VCaP (cell line): Measurements from ENCODE around the gene CLASRP.
A peak's percentile ranks its signal among the peaks of the same experiment; 100 is the strongest.

Experiments
- H3K27ac ChIP-seq: fragments of 450-650 bp; 2 replicates; pipeline ENCODE4 v1.5.1; 2017
- TF ChIP-seq, protein P1 (sequence below): fragments of 450-650 bp; conservative IDR thresholded peaks from 2 replicates; pipeline ENCODE4 v1.5.1; 2017; ENCODE audit warnings: mild to moderate bottlenecking, moderate library complexity

The CLASRP gene

DNA sequence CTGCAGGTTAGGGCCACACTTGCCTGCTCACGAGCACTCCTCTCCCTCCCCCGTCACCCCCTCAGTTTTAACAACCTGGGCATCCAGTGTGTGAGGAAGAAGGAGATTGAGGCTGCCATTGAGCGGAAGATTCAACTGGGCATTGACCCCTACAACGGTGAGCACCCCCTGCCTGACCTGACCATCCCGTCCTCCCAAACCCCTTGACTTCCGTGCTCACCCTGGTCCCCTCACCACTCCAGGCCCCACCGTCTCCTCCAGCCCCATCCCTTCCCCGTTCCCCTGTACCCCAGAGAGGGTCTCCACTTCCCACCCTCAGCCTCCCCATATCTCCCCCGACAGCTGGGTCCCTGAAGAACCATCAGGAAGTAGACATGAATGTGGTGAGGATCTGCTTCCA, 13.6 kb upstream of the CLASRP start:
- no peak overlapping the region for H3K27ac ChIP-seq
- TF ChIP-seq, protein P1, sequence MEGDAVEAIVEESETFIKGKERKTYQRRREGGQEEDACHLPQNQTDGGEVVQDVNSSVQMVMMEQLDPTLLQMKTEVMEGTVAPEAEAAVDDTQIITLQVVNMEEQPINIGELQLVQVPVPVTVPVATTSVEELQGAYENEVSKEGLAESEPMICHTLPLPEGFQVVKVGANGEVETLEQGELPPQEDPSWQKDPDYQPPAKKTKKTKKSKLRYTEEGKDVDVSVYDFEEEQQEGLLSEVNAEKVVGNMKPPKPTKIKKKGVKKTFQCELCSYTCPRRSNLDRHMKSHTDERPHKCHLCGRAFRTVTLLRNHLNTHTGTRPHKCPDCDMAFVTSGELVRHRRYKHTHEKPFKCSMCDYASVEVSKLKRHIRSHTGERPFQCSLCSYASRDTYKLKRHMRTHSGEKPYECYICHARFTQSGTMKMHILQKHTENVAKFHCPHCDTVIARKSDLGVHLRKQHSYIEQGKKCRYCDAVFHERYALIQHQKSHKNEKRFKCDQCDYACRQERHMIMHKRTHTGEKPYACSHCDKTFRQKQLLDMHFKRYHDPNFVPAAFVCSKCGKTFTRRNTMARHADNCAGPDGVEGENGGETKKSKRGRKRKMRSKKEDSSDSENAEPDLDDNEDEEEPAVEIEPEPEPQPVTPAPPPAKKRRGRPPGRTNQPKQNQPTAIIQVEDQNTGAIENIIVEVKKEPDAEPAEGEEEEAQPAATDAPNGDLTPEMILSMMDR = no peak

DNA sequence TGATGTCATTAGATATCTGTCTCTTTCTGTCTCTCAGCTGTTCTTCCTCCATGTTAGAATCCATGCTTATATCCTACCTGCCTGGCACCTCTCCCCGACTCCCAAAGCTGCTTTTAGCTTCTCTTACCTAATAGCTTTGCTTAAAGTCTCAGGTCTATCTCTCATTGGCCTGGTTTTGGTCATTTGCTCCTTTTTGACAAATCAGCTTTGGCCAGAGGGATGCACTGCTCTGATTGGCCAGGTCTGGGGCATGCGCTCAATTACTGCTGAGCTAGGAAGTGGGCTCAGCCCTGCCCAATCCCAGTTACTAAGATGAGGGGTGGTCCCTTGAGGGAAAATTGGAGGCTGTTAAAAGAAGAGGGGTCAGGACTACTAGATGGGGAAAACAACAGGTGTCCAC, 11.5 kb upstream of the CLASRP start:
- H3K27ac ChIP-seq = no peak overlapping the region

DNA sequence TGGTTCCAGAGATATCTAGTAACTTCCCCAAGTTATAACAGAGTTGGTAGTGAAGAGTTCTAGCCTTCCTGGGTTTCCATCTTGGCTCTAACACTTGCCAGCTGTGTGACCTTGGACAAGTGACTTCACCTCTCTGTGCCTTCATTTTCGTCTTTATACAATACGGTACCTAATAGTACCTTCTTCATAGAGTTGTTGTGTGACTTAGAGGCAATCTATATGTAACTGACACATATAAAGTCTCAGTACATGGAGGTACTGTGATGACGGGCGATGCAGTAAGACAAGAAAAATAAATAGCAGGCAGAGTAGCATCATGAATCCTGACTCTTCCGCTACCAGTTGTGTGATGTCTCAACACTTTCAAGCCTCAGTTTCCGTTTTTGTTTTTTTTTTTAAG, 8.0 kb upstream of the CLASRP start:
- no peak overlapping the region for H3K27ac ChIP-seq
- TF ChIP-seq, protein P1 = no peak

More for the DNA sequence above, 11.5 kb upstream of the CLASRP start:
- TF ChIP-seq, protein P1 = no peak

DNA sequence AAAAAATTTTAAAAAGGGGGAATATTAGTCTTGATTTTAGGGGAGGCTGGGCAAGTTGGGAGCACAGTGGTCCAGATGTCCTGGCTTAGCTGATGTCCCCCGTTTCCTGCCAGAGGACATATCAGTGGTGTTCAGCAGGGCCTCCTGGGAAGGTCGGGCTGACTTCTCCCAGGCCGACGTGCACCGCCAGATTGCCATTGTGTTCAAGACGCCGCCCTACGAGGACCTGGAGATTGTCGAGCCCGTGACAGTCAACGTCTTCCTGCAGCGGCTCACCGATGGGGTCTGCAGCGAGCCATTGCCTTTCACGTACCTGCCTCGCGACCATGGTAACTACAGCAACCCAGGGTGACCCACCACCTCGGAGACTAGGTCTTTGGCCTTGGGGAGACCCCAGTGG, 6.4 kb upstream of the CLASRP start:
- TF ChIP-seq, protein P1 = no peak
- H3K27ac ChIP-seq = no peak overlapping the region

DNA sequence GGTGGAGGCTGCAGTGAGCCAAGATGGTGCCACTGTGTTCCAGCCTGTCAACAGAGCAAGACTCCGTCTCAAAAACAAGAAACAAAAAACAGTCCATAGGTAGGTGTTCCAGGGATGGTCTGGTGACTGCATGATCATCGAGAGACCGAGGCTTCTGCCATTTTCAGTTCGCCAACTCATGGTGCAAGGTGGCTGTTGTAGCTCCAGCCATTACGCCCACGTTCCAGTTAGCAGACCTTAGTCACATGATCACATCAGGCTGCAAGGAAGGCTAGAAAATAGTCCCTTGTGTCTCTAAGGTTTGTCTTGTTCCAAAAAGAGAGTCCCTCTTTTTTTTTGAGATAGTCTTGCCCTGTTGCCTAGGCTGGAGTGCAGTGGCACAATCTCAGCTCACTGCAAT, 3.1 kb upstream of the CLASRP start:
- TF ChIP-seq, protein P1 = no peak
- H3K27ac ChIP-seq = no peak overlapping the region

DNA sequence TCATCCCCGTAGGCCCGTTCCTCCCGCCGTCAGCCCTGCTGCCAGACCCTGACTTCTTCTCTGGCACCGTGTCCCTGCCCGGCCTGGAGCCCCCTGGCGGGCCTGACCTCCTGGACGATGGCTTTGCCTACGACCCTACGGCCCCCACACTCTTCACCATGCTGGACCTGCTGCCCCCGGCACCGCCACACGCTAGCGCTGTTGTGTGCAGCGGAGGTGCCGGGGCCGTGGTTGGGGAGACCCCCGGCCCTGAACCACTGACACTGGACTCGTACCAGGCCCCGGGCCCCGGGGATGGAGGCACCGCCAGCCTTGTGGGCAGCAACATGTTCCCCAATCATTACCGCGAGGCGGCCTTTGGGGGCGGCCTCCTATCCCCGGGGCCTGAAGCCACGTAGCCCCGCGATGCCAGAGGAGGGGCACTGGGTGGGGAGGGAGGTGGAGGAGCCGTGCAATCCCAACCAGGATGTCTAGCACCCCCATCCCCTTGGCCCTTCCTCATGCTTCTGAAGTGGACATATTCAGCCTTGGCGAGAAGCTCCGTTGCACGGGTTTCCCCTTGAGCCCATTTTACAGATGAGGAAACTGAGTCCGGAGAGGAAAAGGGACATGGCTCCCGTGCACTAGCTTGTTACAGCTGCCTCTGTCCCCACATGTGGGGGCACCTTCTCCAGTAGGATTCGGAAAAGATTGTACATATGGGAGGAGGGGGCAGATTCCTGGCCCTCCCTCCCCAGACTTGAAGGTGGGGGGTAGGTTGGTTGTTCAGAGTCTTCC, 1.3 kb upstream of the CLASRP start:
- peak overlapping the region; percentile 98 for H3K27ac ChIP-seq
- TF ChIP-seq, protein P1 = no peak

DNA sequence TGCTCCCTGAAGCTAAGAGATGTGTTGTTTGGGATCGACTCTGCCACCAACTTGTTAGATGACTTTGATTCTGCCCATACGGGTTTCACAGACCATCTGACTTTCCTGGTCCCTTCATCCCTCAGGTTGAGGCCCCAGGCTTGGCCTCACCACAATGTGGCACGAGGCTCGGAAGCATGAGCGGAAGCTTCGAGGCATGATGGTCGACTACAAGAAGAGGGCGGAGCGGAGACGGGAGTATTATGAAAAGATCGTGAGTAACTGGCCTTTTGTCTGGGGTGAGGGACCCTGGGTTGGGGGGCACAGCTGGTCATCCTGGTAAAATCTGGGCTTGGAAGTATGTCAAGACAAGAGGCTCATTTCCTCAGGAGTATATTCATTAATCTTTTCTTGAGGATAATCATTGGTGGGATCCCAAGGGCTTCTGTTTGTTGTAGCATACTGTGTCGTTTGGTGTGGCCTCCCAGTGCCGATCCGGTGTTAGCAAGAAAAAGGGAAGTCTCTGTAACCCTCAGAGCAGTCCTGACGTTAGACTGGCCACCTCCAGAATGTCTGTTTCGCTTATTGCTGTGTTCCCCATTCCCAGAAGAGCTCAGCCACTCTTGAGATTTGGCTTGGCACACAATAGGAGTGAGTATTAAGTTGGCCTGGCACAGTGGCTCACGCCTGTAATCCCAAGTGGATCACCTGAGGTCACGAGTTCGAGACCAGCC, 1.4 kb downstream of the CLASRP start:
- TF ChIP-seq, protein P1 = no peak
- H3K27ac ChIP-seq = peak overlapping the region; percentile 98
